Fibroblast of lung (primary cell): ENCODE data around the gene INTS11. TPM values are rescaled to one million over a fixed set of nuclear protein-coding genes. Genes with fewer than 3 reads are reported as not detected.

Experiments used
- DNase-seq, 2 donors: peaks; one replicate each; pipeline versions ENCODE4 v3.0.0 to v3.0.0-alpha.2; 2010; ENCODE audit warnings: low read depth in 2 of 2
- H2AFZ ChIP-seq: 2 replicates; pipeline ENCODE4 v1.5.1; 2012; ENCODE audit warnings: low read length, control low read depth, inconsistent platforms
- H3K27ac ChIP-seq: 2 replicates; pipeline ENCODE4 v1.5.1; 2011; ENCODE audit warnings: low read length, control low read depth; ENCODE audit not compliant: insufficient read depth
- H3K27me3 ChIP-seq: 2 replicates; pipeline ENCODE4 v1.5.1; 2011; ENCODE audit warnings: mild to moderate bottlenecking, low read length; ENCODE audit not compliant: control insufficient read depth, insufficient read depth
- H3K36me3 ChIP-seq: 2 replicates; pipeline ENCODE4 v1.5.1; 2011; ENCODE audit warnings: low read length; ENCODE audit not compliant: control insufficient read depth, insufficient read depth
- H3K4me1 ChIP-seq: 2 replicates; pipeline ENCODE4 v1.5.1; 2011; ENCODE audit warnings: low read length; ENCODE audit not compliant: control insufficient read depth, insufficient read depth; ENCODE audit errors: extremely low read depth
- H3K4me2 ChIP-seq: 2 replicates; pipeline ENCODE4 v1.5.1; 2011; ENCODE audit warnings: low read length, control low read depth; ENCODE audit not compliant: insufficient read depth; ENCODE audit errors: extremely low read depth
- H3K4me3 ChIP-seq, 4 experiments: fragments of 200-600 bp in 1 of 4; sonication (generic) in 1 of 4; replicated peaks in 1 of 4; 2 replicates each; pipeline ENCODE4 v1.5.1; 2011 to 2016; ENCODE audit warnings: low read length in 4 of 4, low read depth in 3 of 4, mild to moderate bottlenecking in 3 of 4, control low read depth in 2 of 4, inconsistent platforms in 1 of 4, mixed read lengths in 1 of 4; ENCODE audit not compliant: insufficient read depth in 1 of 4; ENCODE audit errors: control extremely low read depth in 1 of 4
- H3K79me2 ChIP-seq: 2 replicates; pipeline ENCODE4 v1.5.1; 2012; ENCODE audit warnings: mild to moderate bottlenecking, low read length, inconsistent platforms; ENCODE audit not compliant: control insufficient read depth, insufficient read depth
- H3K9ac ChIP-seq: 2 replicates; pipeline ENCODE4 v1.5.1; 2011; ENCODE audit warnings: mild to moderate bottlenecking, low read length, control low read depth; ENCODE audit not compliant: insufficient read depth
- H3K9me3 ChIP-seq: 2 replicates; pipeline ENCODE4 v1.5.1; 2012; ENCODE audit warnings: low read depth, low read length; ENCODE audit not compliant: control insufficient read depth, insufficient read depth
- H4K20me1 ChIP-seq: 2 replicates; pipeline ENCODE4 v1.5.1; 2011; ENCODE audit warnings: low read length; ENCODE audit not compliant: control insufficient read depth, insufficient read depth; ENCODE audit errors: extremely low read depth
- EZH2 ChIP-seq: IDR thresholded peaks from 2 replicates; pipeline ENCODE4 v1.5.1; 2012; ENCODE audit warnings: low read length, control low read depth, mild to moderate bottlenecking; ENCODE audit errors: missing control alignments
- polyA plus RNA-seq, 2 donors: library from polyadenylated mRNA; depleted of rRNA in 1 of 2; stranded (reverse) in 1 of 2; unstranded in 1 of 2; fragments of >200 nt; gene quantifications; 2 replicates each; pipeline ENCODE4 v1.2.1, GENCODE V29; 2011 to 2012; ENCODE audit warnings: missing spikeins in 1 of 2
- total RNA-seq: library from RNA; depleted of rRNA; stranded (reverse); fragments of >200 nt; gene quantifications from 2 replicates; pipeline ENCODE4 v1.2.1, GENCODE V29; 2014
- TF ChIP-seq, protein P1 (sequence below), 2 donors: IDR thresholded peaks in 1 of 2; conservative IDR thresholded peaks in 1 of 2; 1 replicate in 1 of 2; 2 replicates in 1 of 2; pipeline ENCODE4 v1.5.1; 2011 to 2012; ENCODE audit warnings: low read length in 2 of 2, control low read depth in 1 of 2, inconsistent platforms in 1 of 2, low read depth in 1 of 2, mild to moderate bottlenecking in 1 of 2

Gene INTS11
- total and polyA plus RNA-seq, 2 donors (not counting 1 experiment from before 2014, with no cell fraction given), result 44.1 to 69.2 TPM

- Histone ChIP-seq H3K27me3 (no peaks in the 10 kb centered on the region), H2AFZ (no peak overlapping the region), H3K27ac (peak overlapping the region; percentile 39), H3K4me2 (peak overlapping the region; percentile 99), H4K20me1 (no peaks in the 10 kb centered on the region), H3K9me3 (no peaks in the 10 kb centered on the region), H3K9ac (peak overlapping the region; percentile 39), H3K4me1 (peaks cover 21% of the 10 kb centered on the region), H3K36me3 (peaks cover 12% of the 10 kb centered on the region), H3K79me2 (peaks cover 46% of the 10 kb centered on the region), H3K4me3 (peak overlapping the region; percentile 31 to 84 (median 78))
- DNase-seq, result peak; percentile 73 to 79
- TF ChIP-seq, protein P1, sequence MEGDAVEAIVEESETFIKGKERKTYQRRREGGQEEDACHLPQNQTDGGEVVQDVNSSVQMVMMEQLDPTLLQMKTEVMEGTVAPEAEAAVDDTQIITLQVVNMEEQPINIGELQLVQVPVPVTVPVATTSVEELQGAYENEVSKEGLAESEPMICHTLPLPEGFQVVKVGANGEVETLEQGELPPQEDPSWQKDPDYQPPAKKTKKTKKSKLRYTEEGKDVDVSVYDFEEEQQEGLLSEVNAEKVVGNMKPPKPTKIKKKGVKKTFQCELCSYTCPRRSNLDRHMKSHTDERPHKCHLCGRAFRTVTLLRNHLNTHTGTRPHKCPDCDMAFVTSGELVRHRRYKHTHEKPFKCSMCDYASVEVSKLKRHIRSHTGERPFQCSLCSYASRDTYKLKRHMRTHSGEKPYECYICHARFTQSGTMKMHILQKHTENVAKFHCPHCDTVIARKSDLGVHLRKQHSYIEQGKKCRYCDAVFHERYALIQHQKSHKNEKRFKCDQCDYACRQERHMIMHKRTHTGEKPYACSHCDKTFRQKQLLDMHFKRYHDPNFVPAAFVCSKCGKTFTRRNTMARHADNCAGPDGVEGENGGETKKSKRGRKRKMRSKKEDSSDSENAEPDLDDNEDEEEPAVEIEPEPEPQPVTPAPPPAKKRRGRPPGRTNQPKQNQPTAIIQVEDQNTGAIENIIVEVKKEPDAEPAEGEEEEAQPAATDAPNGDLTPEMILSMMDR (conservative IDR thresholded peaks at IDR 0.05 in 1 of 2, IDR thresholded peaks at IDR 0.05 in 1 of 2; ENCODE audit: low read depth in 1 of 2, low read length in 2 of 2), result no peak
- TF ChIP-seq EZH2, result no peak
Observed at GRCh38 chr1:1304331-1305299, 19.8 kb downstream of the INTS11 start.

DNA sequence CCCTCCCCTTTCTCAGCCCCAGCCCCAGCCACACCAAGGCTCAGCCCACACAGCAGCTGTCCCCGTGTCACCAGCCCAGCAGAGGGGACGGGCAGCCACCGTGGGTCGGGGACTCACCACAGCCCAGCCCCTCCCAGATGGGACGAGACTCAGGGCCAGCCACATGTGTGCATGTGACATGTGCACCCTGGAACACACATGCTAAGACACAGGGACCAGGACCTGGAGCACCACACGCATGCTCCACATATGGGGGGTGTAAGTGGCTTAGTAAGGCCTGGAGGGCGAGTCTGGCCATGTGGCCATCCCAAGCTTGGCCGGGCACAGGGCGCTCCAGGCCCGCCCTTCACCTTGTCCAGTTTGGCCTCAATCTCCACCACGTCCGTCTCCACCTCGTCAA is 20.7 kb downstream of the INTS11 start:
- TF ChIP-seq, protein P1 (conservative IDR thresholded peaks at IDR 0.05 in 1 of 2, IDR thresholded peaks at IDR 0.05 in 1 of 2; ENCODE audit: low read depth in 1 of 2, low read length in 2 of 2), result no peak
- TF ChIP-seq EZH2, result no peak
- H3K4me2 ChIP-seq, result peak overlapping the region; percentile 8
- peaks cover 18% of the 10 kb centered on the region for H3K4me1 ChIP-seq
- H3K4me3 ChIP-seq, result no peak overlapping the region
- no peaks in the 10 kb centered on the region for H4K20me1 ChIP-seq
- H3K27ac ChIP-seq, result no peak overlapping the region
- H3K9me3 ChIP-seq, result no peaks in the 10 kb centered on the region
- no peaks in the 10 kb centered on the region for H3K27me3 ChIP-seq
- H3K79me2 ChIP-seq, result peaks cover 38% of the 10 kb centered on the region
- H3K36me3 ChIP-seq, result peaks cover 13% of the 10 kb centered on the region
- no peak overlapping the region for H3K9ac ChIP-seq
- no peak for DNase-seq
- H2AFZ ChIP-seq, result no peak overlapping the region

- Histone ChIP-seq H3K79me2 (peaks cover 38% of the 10 kb centered on the region), H3K36me3 (peaks cover 14% of the 10 kb centered on the region), H3K9ac (no peak overlapping the region), H3K27me3 (no peaks in the 10 kb centered on the region), H2AFZ (no peak overlapping the region), H3K4me1 (peaks cover 18% of the 10 kb centered on the region), H4K20me1 (no peaks in the 10 kb centered on the region), H3K9me3 (no peaks in the 10 kb centered on the region), H3K27ac (no peak overlapping the region), H3K4me2 (no peak overlapping the region), H3K4me3 (no peak overlapping the region)
- TF ChIP-seq, protein P1 (conservative IDR thresholded peaks at IDR 0.05 in 1 of 2, IDR thresholded peaks at IDR 0.05 in 1 of 2; ENCODE audit: low read depth in 1 of 2, low read length in 2 of 2), result no peak
- no peak for TF ChIP-seq EZH2
- no peak for DNase-seq
Observed at GRCh38 chr1:1302951-1303509, 21.4 kb downstream of the INTS11 start.
